Measurements from ENCODE around the gene ABCC8.

GRCh38 chr11:17384002-17384511, 92.6 kb downstream of the ABCC8 start:
- no peak for TF ChIP-seq MAX (CRISPR knock-in tag; IDR thresholded peaks at IDR 0.05)
- TF ChIP-seq ESRRA (CRISPR knock-in tag; IDR thresholded peaks at IDR 0.05; ENCODE audit: borderline replicate concordance): no peak
- peak; percentile 93 for TF ChIP-seq CTCF (IDR thresholded peaks at IDR 0.05)
- TF ChIP-seq ZBTB21 (CRISPR knock-in tag; IDR thresholded peaks at IDR 0.05; ENCODE audit: borderline replicate concordance): no peak
- TF ChIP-seq TCF7 (CRISPR knock-in tag; IDR thresholded peaks at IDR 0.05; ENCODE audit: low read depth): no peak
- no peak for TF ChIP-seq ATF6 (CRISPR knock-in tag; IDR thresholded peaks at IDR 0.05)
- no peak for TF ChIP-seq NFE2L1 (CRISPR knock-in tag; IDR thresholded peaks at IDR 0.05)

Data from WTC11 (cell line).